ENCODE measurements around the gene PRR14L.
"Not testable (repeated sequence)": the region's sequence is repeated elsewhere in the genome, so short reads cannot be mapped to it uniquely, and the experiment has no call there.

Gene PRR14L

DNA sequence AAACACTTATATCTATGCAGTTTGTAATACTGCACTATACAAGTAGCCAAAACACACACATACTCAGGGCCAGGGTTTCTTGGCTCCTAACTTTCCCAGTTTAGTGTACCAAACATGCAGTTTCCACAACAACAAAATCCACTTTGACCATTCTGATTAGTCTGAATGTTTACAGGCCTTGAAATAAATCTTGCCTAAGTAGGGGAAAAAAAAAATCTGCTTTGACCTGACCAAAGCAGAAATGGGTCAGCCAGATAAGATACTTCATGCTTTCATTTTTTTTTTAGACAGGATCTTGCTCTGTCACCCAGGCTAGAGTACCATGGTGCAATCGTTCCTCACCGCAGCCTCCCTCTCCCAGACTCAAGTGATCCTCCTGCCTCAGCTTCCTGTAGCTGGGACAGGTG lies 10.1 kb downstream of the PRR14L start:
- no peak for DNase-seq

DNA sequence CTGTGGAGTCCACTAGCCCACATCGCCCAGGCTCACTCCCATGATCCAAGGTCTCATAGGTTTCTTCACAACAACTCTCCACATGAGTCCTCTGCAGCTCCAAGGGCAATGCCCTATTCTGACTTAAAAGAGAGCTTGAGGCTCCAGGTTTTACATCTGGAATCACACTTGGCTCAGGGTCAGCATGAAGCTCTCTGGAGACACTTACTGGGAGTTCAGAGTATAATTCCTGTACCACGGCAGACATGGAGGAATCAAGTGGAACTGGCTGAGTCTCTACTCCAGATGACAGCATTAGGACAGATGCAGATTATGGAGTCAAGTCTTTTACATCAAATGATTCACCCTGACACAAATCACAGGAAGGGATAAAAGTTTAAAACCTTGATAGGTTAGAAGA lies 11.4 kb downstream of the PRR14L start:
- DNase-seq: no peak

DNA sequence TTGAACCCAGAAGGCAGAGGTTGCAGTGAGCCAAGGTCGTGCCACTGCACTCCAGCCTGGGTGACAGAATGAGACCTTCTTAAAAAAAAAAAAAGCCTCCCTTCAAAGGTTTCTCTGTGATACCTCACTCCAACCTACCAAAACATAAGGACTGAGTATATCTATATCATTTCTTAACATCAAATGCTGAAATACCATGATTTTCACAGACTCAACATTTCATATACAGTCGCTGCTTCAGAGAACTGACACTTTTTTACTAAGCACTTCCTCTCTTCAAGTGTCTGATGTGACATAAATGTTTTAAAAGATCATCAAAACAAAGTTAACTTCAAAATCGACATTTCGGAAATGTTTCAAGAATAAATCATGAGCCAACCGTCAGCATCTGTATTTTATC lies 12.0 kb downstream of the PRR14L start:
- no peak for DNase-seq

DNA sequence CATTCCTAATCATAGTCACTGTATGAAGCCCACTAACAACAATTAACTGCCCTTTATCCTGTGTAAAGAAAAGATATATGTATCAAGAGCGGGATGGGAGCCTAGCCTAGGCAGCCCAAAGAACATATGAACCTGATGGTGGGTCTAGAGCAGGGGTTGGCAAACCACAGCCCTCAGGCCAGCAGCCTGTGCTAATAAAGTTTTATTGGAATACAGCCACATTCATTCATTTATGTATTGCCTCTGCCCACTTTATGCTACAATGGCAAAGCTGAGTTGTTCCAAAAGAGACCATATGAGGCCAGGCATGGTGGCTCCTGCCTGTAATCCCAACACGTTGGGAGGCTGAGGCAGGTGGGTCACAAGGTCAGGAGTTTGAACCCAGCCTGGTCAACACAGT lies 13.5 kb downstream of the PRR14L start:
- no peak for DNase-seq

DNA sequence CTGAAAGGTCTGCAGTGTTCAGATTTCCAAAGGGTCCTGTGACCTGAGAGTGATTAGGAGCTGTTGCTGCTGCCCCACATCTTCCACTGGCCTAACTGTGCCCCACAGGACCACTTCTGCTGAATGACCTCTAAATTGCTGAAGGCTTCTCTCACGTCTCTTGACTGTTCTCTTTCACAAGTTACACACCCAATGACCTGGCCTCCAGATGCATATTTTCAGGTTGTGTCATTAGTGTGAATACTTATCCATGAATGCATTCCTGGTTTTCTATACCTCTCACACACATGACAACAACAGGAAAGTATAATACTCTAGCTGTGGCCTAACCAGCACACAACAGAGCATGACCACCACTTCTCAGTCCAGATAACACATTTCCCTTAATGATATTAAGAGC lies 15.4 kb downstream of the PRR14L start:
- no peak for DNase-seq

DNA sequence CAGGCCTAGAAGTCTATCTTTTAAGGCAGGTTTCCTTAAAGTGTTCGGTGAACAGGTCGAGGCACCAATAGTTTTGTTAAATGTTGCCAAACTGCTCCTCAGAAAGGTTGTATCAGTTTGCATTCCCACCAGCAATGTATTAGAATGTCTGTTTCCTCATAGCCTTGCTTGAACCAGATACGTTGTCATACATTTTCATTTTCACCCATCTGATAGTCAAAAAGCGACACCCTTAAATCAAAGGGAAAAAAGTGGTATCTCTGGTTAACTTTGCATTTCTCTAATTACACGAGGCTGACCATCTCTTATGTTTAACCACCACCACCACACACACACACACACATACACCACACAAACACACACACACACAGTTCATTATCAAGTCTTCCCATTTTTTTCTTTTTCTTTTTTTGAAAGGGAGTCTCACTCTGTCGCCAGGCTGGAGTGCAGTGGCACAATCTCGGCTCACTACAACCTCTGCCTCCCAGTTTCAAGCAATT lies 16.3 kb downstream of the PRR14L start:
- DNase-seq: no peak

DNA sequence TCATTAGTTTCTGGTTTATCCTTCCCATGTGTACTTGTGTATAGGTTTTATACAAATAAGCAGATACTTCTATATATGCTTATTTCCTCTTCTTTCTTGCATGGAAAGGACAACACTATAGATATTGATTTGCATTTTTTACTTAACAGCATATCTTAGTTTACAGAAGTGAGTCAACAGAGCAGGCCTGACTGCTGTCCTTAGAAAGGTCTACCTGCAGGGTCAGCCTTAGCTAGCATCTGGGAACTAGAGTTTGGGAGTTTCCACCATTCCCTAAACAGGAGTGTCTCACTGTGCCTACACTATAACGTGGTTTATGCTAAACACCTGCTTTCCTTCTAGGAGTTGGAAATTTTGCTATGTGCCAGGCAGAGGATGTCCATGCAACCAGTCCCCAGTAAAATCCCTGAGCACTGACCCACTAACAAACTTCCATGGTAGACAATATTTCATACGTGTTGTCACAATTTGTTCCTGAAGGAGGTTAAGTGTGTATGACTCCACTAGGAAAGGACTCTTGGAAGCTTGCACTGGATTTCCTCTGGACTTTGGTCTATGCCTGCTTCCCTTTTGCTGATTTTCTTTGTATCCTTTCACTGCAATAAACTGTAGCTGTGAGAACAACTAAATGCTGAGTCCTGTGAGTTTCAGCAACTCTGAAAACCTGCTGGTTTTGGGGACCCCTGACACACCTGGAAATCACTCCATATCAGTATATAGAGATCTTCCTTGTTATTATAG lies 17.7 kb downstream of the PRR14L start:
- no peak for DNase-seq

DNA sequence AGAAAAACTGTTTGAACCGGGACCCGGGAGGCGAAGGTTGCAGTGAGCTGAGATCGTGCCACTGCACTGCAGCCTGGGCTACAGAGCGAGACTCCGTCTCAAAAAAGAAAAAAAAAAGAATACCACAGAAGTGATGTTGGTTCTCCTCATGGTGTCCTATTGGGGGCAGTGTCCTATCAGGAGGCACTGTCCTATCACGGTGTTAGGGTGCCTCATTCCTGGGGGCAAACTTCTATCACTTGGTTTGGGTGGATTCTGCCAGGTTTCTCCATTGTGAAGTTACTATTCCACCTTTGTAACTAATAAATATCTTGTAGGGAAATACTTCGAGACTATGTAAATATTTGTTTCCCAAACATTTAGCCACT lies 19.6 kb downstream of the PRR14L start:
- DNase-seq: no peak

DNA sequence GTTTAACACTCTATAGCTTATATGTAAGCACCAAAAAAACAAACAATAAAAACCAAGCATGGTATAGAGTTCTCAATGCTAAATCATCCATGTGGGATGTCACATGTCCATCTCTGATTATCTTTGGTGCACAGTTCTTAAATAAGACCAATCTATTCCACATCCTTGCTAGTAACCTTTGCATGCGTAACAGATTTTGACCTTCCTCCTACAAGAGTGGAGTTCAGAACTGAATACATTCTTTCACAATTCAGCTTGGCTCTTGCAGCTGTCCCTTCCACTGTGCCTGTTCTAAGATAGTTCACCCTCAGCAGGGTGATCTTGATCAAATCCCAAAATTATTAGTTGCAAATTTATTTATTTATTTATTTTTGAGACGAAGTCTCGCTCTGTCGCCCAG lies 21.1 kb downstream of the PRR14L start:
- DNase-seq: no peak

DNA sequence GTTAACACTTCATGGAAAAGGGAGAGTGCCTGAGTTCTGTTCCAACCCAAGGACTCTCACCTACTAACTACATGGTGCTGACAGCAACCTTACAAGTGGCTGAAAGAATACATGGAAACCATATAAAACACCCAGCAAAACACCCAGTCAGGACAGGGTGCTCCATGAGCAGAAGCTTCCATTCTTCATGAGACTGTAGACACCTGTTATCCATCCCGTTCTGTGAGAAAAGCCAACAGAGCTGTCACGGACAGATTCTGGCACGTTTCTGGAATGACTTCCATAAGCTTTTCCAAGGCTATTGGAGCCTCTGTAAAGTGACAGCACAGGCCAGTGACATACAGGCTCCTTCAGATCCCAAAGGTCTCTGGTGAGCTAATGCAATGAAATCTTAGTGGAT lies 23.2 kb downstream of the PRR14L start:
- DNase-seq: no peak

DNA sequence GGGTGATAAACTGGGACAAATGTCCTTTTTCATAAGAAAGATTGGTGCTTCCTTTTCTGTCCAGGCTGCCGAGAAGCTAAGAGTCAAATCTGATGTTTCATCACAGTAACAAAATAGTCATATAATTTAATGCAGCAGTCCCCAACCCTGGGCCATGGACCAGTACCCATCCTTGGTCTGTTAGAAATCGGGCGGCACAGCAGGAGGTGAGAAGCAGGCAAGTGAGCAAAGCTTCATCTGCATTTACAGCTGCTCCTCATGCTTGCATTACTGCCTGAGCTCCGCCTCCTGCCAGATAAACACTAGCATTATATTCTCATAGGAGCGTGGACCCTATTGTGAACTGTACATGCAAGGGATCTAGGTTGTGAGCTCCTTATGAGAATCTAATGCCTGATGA lies 26.2 kb downstream of the PRR14L start:
- no peak for DNase-seq

DNA sequence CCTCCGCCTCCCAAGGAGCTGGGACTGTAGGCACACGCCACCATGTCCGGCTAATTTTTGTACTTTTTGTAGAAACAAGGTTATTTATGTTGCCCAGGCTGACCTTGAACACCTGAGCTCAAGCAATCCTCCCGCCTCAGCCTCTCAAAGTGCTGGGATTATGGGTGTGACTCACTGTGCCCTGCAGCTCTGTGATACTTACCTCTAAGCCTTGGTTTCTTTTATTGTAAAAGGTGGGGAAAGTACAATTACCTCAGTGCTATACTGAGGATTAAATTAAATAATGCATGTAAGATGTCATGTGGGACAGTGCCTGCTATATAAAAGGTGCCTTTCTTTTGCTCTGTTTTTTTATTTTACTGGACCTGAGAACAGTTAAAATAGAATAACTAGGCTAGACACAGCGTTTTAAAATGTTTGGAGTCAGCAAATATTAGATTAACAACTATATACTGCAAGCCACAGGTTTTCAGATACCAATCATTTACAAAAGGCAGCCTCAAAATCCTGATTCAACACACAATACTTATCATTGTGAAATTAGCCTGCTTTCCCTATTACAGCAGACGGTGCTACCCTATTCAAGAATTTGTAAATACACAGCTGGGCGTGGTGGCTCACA lies 30.0 kb downstream of the PRR14L start:
- no peak for DNase-seq

DNA sequence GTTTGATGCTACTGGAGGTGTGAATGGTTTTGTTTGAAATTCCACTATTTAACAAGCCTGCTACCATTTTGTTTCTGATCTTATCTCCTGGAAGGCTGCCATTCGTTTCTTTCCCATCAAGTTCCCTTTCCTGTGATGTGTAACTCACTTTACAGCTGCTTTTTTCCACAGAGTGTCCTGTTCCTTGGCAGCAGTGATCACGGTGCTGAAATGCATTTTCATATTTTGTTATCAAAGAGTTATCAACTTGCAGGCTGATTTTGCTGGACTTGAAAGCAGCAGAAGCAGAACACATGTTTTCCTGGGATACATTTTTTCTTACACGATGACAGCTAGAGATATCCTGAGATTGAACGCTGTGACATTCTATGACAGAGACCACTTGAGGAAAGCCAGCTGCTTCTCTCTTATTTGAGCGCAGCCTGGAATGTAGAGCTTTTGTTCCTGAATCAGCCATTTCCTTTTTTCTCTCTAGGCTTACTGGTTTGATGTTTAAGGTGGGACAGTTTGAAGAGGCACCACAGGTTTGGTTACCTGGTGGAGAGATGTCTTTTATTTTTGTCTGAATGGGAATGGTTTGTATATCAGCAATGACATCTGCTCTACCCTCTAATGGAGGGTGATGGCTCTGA lies 34.7 kb downstream of the PRR14L start:
- DNase-seq: no peak

DNA sequence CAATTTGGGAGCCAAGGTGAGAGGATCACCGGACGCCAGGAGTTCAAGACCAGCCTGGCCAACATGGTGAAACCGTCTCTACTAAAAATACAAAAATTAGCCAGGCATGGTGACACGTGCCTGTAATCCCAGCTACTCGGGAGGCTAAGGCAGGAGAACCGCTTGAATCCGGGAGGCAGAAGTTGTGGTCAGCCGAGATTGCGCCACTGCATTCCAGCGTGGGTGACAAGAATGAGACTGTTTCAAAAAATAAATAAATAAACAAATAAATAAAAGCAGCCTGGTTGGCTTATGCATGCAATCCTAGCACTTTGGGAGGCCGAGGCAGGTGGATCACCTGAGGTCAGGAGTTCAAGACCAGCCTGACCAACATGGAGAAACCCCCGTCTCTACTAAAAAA lies 38.7 kb downstream of the PRR14L start:
- not testable (repeated sequence) for DNase-seq

DNA sequence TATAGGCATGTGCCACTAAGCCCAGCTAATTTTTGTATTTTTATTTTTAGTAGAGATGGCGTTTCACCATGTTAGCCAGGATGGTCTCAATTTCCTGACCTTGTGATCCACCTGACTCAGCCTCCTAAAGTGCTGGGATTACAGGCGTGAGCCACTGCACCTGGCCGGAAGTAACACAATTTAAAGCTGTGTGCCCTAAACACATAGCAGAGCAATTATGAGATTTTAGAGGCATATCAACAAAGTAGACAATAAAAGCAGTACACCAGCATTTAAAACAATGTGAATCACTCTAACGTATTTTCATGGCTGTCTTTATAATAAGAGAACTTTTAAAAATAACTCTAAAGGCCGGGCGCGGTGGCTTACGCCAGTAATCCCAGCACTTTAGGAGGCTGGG lies 42.4 kb downstream of the PRR14L start:
- DNase-seq: no peak

DNA sequence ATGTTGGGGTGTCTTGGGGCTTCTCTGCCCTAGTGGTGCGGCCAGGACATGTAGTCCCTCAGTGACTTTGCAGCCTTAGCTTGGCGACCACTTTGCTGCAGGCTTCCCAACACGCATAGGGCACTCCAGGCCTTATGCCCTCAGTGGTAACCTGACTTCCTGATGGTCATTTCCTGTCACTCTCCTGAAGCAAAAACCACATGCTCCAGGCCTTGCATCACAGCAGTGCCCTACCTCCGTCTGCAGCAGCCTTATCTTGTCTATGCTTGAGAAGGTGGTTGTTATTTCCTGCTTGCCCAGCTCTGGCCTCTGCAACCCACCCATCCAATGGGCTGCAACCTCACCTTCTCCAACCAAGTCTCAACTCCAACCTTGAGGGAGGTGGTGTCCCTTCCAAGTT lies 54.5 kb downstream of the PRR14L start:
- no peak for DNase-seq

DNA sequence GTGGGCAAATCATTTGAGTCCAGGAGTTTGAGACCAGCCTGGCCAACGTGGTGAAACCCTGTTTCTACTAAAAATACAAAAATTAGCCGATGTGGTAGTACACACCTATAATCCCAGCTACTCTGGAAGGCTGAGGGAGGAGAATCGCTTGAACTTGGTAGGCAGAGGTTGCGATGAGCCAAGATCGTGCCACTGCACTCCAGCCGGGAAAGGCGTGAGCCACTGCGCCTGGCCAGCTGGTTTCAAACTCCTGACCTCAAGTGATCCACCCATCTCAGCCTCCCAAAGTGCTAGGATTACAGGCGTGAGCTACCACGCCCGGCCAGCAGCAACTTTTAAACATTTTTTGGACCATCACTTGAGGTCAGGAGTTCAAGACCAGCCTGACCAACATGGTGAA lies 55.9 kb downstream of the PRR14L start:
- not testable (repeated sequence) for DNase-seq

DNA sequence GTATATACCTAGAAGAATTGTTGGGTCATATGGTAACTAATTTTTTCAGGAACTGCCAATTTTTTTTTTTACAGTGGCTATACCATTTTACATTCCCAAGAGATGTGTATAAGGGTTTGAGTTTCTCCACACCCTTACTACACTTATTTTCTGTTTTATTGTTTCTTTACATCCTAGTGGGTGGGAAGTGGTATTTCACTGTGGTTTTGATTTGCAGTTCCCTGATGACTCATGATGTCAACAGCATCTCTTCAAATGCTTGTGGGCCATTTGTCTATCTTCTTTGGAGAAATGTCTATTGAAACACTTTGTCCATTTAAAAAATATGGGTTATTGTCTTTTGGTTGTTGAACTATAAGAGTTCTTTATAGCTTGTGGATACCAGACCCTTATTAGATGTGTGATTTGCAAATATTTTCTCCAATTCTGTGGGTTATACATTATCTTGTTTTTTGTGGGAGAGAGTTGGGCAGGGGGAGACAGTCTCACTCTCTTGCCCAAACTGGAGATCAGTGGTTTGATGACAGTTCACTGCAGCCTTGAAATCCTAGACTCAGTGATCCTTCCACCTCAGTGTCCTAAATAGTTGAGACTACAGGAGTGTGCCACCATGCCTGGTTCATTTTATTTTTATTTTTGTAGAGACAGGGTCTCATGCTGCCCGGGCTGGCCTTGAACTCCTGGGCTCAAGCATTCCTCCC lies 57.6 kb downstream of the PRR14L start:
- DNase-seq: no peak

DNA sequence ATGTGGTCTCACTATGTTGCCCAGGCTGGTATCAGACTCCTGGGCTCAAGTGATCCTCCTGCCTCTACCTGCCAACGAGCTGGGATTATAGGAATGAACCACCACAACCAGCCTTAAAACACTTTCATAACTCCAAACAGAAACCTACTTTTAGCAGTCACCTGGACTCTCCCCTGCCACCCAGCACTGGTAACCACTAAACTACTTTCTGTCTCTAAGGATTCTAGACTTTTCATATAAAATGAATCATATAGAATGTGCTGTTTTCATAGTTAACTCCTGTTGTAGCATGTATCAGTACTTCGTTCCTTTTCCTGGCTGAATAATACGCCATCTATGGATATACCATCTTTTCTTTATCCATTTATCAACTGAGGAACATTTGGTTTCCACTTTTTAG lies 58.5 kb downstream of the PRR14L start:
- DNase-seq: no peak

DNA sequence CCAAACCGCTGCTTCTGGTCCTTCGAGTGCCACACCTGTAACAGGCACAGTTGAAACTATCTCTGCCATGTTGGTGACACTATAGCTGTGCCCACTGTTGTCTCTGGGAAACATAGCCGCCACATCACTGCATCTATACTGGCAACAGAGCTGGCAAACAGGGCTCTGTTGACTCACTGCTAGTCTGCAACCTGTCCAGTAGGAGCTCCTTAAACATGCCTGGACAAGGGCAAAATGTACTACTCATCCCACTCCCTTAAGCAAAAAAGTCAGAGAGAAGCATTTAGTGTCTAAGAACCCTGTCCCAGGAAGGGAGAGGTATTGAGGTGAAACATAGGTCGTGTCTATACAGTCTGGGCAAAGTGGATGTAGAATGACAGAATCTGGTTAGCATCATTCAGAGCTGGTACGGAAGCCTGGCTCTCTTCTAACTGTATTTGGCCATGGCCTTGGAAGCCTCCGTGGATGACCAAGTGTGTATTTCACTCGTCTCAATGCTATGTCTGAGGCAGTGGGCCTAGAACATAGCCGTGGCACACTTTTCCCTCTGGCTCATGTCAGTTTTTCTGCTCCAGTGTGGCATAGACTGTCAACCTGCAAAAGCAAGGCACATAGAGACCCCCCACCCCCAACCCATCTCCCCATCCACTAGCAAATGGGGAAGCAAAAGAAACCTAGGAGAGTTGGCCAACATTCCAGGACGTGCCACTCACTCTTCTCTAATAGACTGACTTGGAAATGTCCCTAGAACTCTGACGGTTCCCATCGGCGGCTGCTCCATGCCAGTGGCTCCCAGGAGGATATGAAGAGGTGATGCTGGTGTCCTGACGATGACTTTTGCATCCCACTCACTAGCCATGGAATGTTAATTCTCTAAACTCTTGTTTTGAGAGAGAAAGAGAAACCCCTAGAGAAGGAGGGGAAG lies 66.5 kb downstream of the PRR14L start:
- DNase-seq: no peak

DNA sequence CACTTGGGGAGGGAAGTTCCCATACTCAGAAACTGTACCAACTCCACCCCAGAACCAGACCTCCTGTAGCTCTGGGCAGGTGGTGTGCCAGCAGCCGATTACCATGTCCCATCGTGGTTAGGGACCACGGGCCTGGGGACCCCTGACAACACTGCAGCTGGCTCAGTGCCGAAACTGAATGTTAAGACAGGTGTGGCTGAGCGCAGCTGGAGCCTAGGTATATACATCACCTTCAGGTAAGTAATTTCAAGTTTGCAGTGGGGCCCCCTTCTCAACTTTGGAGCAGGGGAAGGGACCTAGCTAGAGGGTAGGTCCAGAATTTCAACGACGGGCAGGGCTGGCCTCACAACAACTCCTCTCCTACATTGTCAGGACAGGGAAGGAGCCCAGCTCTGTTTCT lies 67.2 kb downstream of the PRR14L start:
- no peak for DNase-seq
